Panc1 (cell line): ENCODE data around the gene KLK12. TPM values are rescaled to one million over a fixed set of nuclear protein-coding genes. Genes with fewer than 3 reads are reported as not detected.

ENCODE experiments used
- ATAC-seq: fragments of 200-7000 bp; cut with Tn5 transposase; 2 replicates; pipeline ENCODE4 v1.9.1; 2020; ENCODE audit warnings: mild to moderate bottlenecking, moderate library complexity
- BruUV-seq: library from RNA; stranded (reverse); fragments of 400-500 nt; replicated peaks from 2 replicates; lab custom pipeline; 2021; lab: Mats Ljungman, UMichigan
- CTCF ChIA-PET: fragments of 300-600 bp; sonication (Branson Sonifier 250); formaldehyde crosslinking; loops from one replicate; lab custom pipeline; 2022; ENCODE audit warnings: antibody characterized with exemption; lab: Charles Lee
- POLR2A ChIA-PET: fragments of 300-600 bp; sonication (Branson Sonifier 250); formaldehyde crosslinking; loops from one replicate; lab custom pipeline; 2022; ENCODE audit warnings: antibody characterized with exemption; lab: Charles Lee
- DNase-seq: peaks from one replicate; pipeline ENCODE4 v3.0.0-alpha.2; 2010; ENCODE audit warnings: low read depth, low spot score
- H3K27ac ChIP-seq: 2 replicates; pipeline ENCODE4 v1.5.1; 2011; ENCODE audit warnings: mild to moderate bottlenecking, low read length, inconsistent platforms
- H3K27me3 ChIP-seq: fragments of 200-500 bp; sonication (Bioruptor generic); 2 replicates; pipeline ENCODE4 v1.6.0; 2014; ENCODE audit warnings: low read length, inconsistent platforms; ENCODE audit not compliant: control insufficient read depth, insufficient read depth
- H3K36me3 ChIP-seq: fragments of 200-500 bp; sonication (Bioruptor generic); 2 replicates; pipeline ENCODE4 v1.5.1; 2014; ENCODE audit warnings: inconsistent platforms, mild to moderate bottlenecking, low read length, moderate library complexity; ENCODE audit not compliant: control insufficient read depth, insufficient read depth
- H3K4me1 ChIP-seq: 2 replicates; pipeline ENCODE4 v1.5.1; 2011; ENCODE audit warnings: inconsistent platforms, mild to moderate bottlenecking, low read length, moderate library complexity; ENCODE audit not compliant: control insufficient read depth, insufficient read depth
- H3K4me3 ChIP-seq, 2 experiments: 2 replicates each; pipeline ENCODE4 v1.5.1; 2011 to 2012; ENCODE audit warnings: low read depth in 2 of 2, low read length in 2 of 2, mild to moderate bottlenecking in 2 of 2, inconsistent platforms in 1 of 2, moderate library complexity in 1 of 2
- H3K9me3 ChIP-seq: fragments of 200-500 bp; sonication (Bioruptor generic); 2 replicates; pipeline ENCODE4 v1.5.1; 2014; ENCODE audit warnings: low read depth, mild to moderate bottlenecking, inconsistent platforms, low read length, moderate library complexity; ENCODE audit not compliant: control insufficient read depth, insufficient read depth
- CTCF ChIP-seq: fragments of 450-650 bp; IDR thresholded peaks from 2 replicates; pipeline ENCODE4 v1.5.1; 2017; ENCODE audit warnings: mild to moderate bottlenecking
- POLR2AphosphoS5 ChIP-seq: IDR thresholded peaks from 2 replicates; pipeline ENCODE4 v1.6.1; 2012; ENCODE audit warnings: mild to moderate bottlenecking, low read depth, low read length, moderate library complexity
- REST ChIP-seq, 2 experiments: IDR thresholded peaks; 2 replicates each; pipeline ENCODE4 v1.6.1; 2011 to 2012; ENCODE audit warnings: low read depth in 2 of 2, control low read depth in 1 of 2, low read length in 1 of 2, mild to moderate bottlenecking in 1 of 2, moderate library complexity in 1 of 2; ENCODE audit not compliant: insufficient read depth in 1 of 2
- SIN3A ChIP-seq: IDR thresholded peaks from 2 replicates; pipeline ENCODE4 v1.6.1; 2012; ENCODE audit warnings: low read depth, mild to moderate bottlenecking, low read length, moderate library complexity, borderline replicate concordance; ENCODE audit not compliant: insufficient read depth
- TCF7L2 ChIP-seq: IDR thresholded peaks from 2 replicates; pipeline ENCODE4 v1.6.1; 2011; ENCODE audit warnings: mild to moderate bottlenecking, low read depth, low read length, inconsistent platforms
- in situ Hi-C: cut with HindIII; loops from 2 replicates; pipeline ENCODE4 v1.10.0; 2016; ENCODE audit warnings: low sequenced_read_pairs, low pct_unique_long_range_greater_than_20kb
- intact Hi-C: fragments of 100-400 bp; cut with micrococcal nuclease; formaldehyde crosslinking; loops from one replicate; pipeline ENCODE4 v1.10.0; 2022; ENCODE audit not compliant: unreplicated experiment
- total RNA-seq: library from RNA; stranded (reverse); gene quantifications from one replicate; pipeline ENCODE4 v1.2.1, GENCODE V29; 2021; ENCODE audit not compliant: unreplicated experiment

KLK12 gene
- total RNA-seq, 1 experiment from 2014 or later, result not detected

DNA sequence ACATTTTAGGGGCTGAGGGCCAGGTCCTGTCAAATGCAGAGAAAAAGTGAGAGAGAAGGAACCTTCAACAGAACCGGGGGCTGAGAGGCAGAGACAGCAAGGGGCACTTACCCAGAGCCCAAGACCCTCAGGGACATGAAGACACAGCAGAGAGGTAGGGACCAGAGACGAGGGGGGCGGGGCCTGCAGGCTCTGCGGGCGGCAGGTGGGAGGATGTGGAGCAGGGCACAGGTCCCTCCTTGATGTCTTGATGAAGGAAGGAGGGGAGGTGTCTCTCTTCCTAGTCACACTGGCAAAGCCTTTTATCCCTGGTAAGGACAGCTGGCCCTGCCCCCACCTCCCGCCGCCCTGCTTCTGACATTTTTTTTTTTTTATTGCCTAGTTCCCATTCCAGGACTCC lies 47.8 kb upstream of the KLK12 start, which contains the start of gene KLK14:
KLK14 (minus strand) TSS at position 277 of the 400 bp plus-strand sequence; CDS start at position 4, 273 bp downstream.
- POLR2A ChIA-PET, result no interaction called here
- intact Hi-C loops, result no loop called here
- Histone ChIP-seq H3K36me3 (no peaks in the 10 kb centered on the region), H3K27me3 (no peaks in the 10 kb centered on the region), H3K27ac (no peak within 1 kb of the TSS), H3K9me3 (no peaks in the 10 kb centered on the region), H3K4me1 (no peaks in the 10 kb centered on the region), H3K4me3 (no peak within 1 kb of the TSS)
- BruUV-seq, result no TSS peak
- in situ Hi-C loops, result no loop called here
- TF ChIP-seq SIN3A, result no peak
- no peak for TF ChIP-seq TCF7L2
- no peak for TF ChIP-seq REST (IDR thresholded peaks at IDR 0.05; ENCODE audit: insufficient read depth in 1 of 2, low read depth in 2 of 2, low read length in 1 of 2)
- no peak for TF ChIP-seq POLR2AphosphoS5
- TF ChIP-seq CTCF, result no peak
- CTCF ChIA-PET, result no interaction called here
- ATAC-seq, result no peak
- DNase-seq, result no peak

GRCh38 chr19:51081476-51081875 lies 46.7 kb upstream of the KLK12 start:
- ATAC-seq, result no peak
- no TSS peak for BruUV-seq
- Histone ChIP-seq H3K36me3 (no peaks in the 10 kb centered on the region), H3K9me3 (no peaks in the 10 kb centered on the region), H3K27ac (no peak overlapping the region), H3K4me3 (no peak overlapping the region), H3K4me1 (no peaks in the 10 kb centered on the region), H3K27me3 (no peaks in the 10 kb centered on the region)
- in situ Hi-C loops, result no loop called here
- intact Hi-C loops, result no loop called here
- ChIA-PET CTCF (no interaction called here), POLR2A (no interaction called here)
- TF ChIP-seq CTCF, result no peak
- TF ChIP-seq SIN3A, result no peak
- TF ChIP-seq REST (IDR thresholded peaks at IDR 0.05; ENCODE audit: insufficient read depth in 1 of 2, low read depth in 2 of 2, low read length in 1 of 2), result no peak
- TF ChIP-seq TCF7L2, result no peak
- TF ChIP-seq POLR2AphosphoS5, result no peak
- no peak for DNase-seq
